IMR-90 (cell line): ENCODE measurements around the gene SMAP1. TPM values are rescaled to one million over a fixed set of nuclear protein-coding genes. Genes with fewer than 3 reads are reported as not detected.

Experiments used
- ATAC-seq: fragments of 200-7000 bp; cut with Tn5 transposase; 2 replicates; pipeline ENCODE4 v1.9.1; 2020; ENCODE audit warnings: low read depth, mild to moderate bottlenecking, moderate library complexity
- BruUV-seq: library from RNA; stranded (reverse); fragments of 400-500 nt; replicated peaks from 2 replicates; lab custom pipeline; 2021; lab: Mats Ljungman, UMichigan
- CTCF ChIA-PET: fragments of 300-600 bp; formaldehyde crosslinking; extraction: SDS; loops from one replicate; lab custom pipeline; 2021; ENCODE audit warnings: antibody characterized with exemption; lab: Yijun Ruan, JAX
- POLR2A ChIA-PET: fragments of 300-600 bp; sonication (Branson Sonifier 250); formaldehyde crosslinking; loops from one replicate; lab custom pipeline; 2022; ENCODE audit warnings: antibody characterized with exemption; ENCODE audit not compliant: unreplicated experiment; lab: Charles Lee
- DNase-seq: peaks from one replicate; pipeline ENCODE4 v3.0.0; 2013
- H2AFZ ChIP-seq: replicated peaks from 2 replicates; pipeline ENCODE3; 2013; ENCODE audit warnings: low read length, mild to moderate bottlenecking; ENCODE audit not compliant: poor library complexity
- H2AK5ac ChIP-seq: 2 replicates; pipeline ENCODE4 v1.6.1; 2013; ENCODE audit warnings: low read depth, low read length, inconsistent platforms
- H2AK9ac ChIP-seq: replicated peaks from 2 replicates; pipeline ENCODE3; 2013; ENCODE audit warnings: mild to moderate bottlenecking, low read depth, low read length, moderate library complexity; ENCODE audit not compliant: poor library complexity
- H2BK120ac ChIP-seq: 2 replicates; pipeline ENCODE4 v1.6.1; 2013; ENCODE audit warnings: low read depth, low read length, inconsistent platforms
- H2BK15ac ChIP-seq: 3 replicates; pipeline ENCODE4 v1.6.1; 2013; ENCODE audit warnings: low read depth, low read length, inconsistent platforms
- H2BK20ac ChIP-seq: 2 replicates; pipeline ENCODE4 v1.6.1; 2013; ENCODE audit warnings: low read depth, mild to moderate bottlenecking, inconsistent platforms, low read length, moderate library complexity
- H2BK5ac ChIP-seq: 2 replicates; pipeline ENCODE4 v1.6.1; 2013; ENCODE audit warnings: mild to moderate bottlenecking, low read depth, low read length, inconsistent platforms; ENCODE audit not compliant: poor library complexity, severe bottlenecking
- H3K14ac ChIP-seq: replicated peaks from 2 replicates; pipeline ENCODE4 v1.6.1; 2013; ENCODE audit warnings: low read depth, low read length, inconsistent platforms
- H3K18ac ChIP-seq: 2 replicates; pipeline ENCODE4 v1.6.1; 2013; ENCODE audit warnings: low read depth, low read length, control low read depth
- H3K23ac ChIP-seq: 2 replicates; pipeline ENCODE4 v1.6.1; 2013; ENCODE audit warnings: low read depth, low read length, inconsistent platforms
- H3K27ac ChIP-seq: 2 replicates; pipeline ENCODE4 v1.5.1; 2013; ENCODE audit warnings: mild to moderate bottlenecking, control low read depth, low read length; ENCODE audit not compliant: insufficient read depth
- H3K27me3 ChIP-seq: 2 replicates; pipeline ENCODE4 v1.6.1; 2013; ENCODE audit warnings: low read length; ENCODE audit not compliant: control insufficient read depth, insufficient read depth
- H3K36me3 ChIP-seq: 2 replicates; pipeline ENCODE4 v1.6.1; 2013; ENCODE audit warnings: low read length, mixed read lengths; ENCODE audit not compliant: control insufficient read depth, insufficient read depth
- H3K4ac ChIP-seq: 2 replicates; pipeline ENCODE4 v1.6.1; 2013; ENCODE audit warnings: low read depth, low read length, inconsistent platforms
- H3K4me1 ChIP-seq: 2 replicates; pipeline ENCODE4 v1.6.1; 2013; ENCODE audit warnings: low read length, mixed read lengths; ENCODE audit not compliant: control insufficient read depth, insufficient read depth
- H3K4me2 ChIP-seq: 2 replicates; pipeline ENCODE4 v1.6.1; 2013; ENCODE audit warnings: low read depth, mild to moderate bottlenecking, control low read depth, low read length, moderate library complexity
- H3K4me3 ChIP-seq: 2 replicates; pipeline ENCODE4 v1.5.1; 2013; ENCODE audit warnings: low read depth, mild to moderate bottlenecking, control low read depth, low read length, moderate library complexity; ENCODE audit not compliant: insufficient read depth
- H3K56ac ChIP-seq: 2 replicates; pipeline ENCODE4 v1.6.1; 2013; ENCODE audit warnings: low read length, inconsistent platforms; ENCODE audit not compliant: insufficient read depth; ENCODE audit errors: extremely low read depth
- H3K79me1 ChIP-seq, 2 experiments: 2 replicates each; pipeline ENCODE4 v1.6.1; 2013; ENCODE audit warnings: low read length in 2 of 2, inconsistent platforms in 1 of 2, low read depth in 1 of 2
- H3K9ac ChIP-seq: 2 replicates; pipeline ENCODE4 v1.6.1; 2013; ENCODE audit warnings: low read depth, low read length, control low read depth
- H3K9me1 ChIP-seq: 2 replicates; pipeline ENCODE4 v1.6.1; 2013; ENCODE audit warnings: low read length, inconsistent platforms; ENCODE audit not compliant: insufficient read depth
- H3K9me3 ChIP-seq: 2 replicates; pipeline ENCODE4 v1.6.1; 2013; ENCODE audit warnings: low read length; ENCODE audit not compliant: control insufficient read depth, insufficient read depth
- H4K20me1 ChIP-seq: 2 replicates; pipeline ENCODE4 v1.6.1; 2013; ENCODE audit warnings: low read length, inconsistent platforms; ENCODE audit not compliant: insufficient read depth
- H4K5ac ChIP-seq: 2 replicates; pipeline ENCODE4 v1.6.1; 2013; ENCODE audit warnings: mild to moderate bottlenecking, low read depth, low read length, control low read depth
- H4K8ac ChIP-seq, 2 experiments: 2 replicates each; pipeline ENCODE4 v1.6.1; 2013; ENCODE audit warnings: low read depth in 2 of 2, low read length in 2 of 2, control low read depth in 1 of 2, inconsistent platforms in 1 of 2
- H4K91ac ChIP-seq: 2 replicates; pipeline ENCODE4 v1.6.1; 2013; ENCODE audit warnings: low read depth, low read length, inconsistent platforms; ENCODE audit not compliant: insufficient read depth
- RAD21 ChIP-seq: IDR thresholded peaks from 2 replicates; pipeline ENCODE4 v1.6.1; 2012; ENCODE audit warnings: low read length, improper control_type of control experiment
- WGBS, 2 experiments: methylation state at CpG; one replicate each; pipeline versions ENCODE4 v1.1.5 to v1.1.7; 2013; ENCODE audit warnings: missing lambda C conversion rate in 2 of 2; ENCODE audit not compliant: insufficient read length in 1 of 2; ENCODE audit errors: extremely low coverage in 2 of 2; 5-methylcytosine and 5-hydroxymethylcytosine counted together
- dilution Hi-C: fragments of 300-500 bp; cut with HindIII; formaldehyde crosslinking; loops from one replicate; pipeline ENCODE4 v1.14.3; 2018; ENCODE audit warnings: low sequenced_read_pairs; ENCODE audit not compliant: unreplicated experiment
- in situ Hi-C: fragments of 300-500 bp; cut with MboI; formaldehyde crosslinking; loops from 3 replicates; pipeline ENCODE4 v1.14.3; 2019; ENCODE audit warnings: low sequenced_read_pairs, inconsistent platforms, mixed read lengths
- intact Hi-C: fragments of 100-400 bp; cut with micrococcal nuclease; formaldehyde crosslinking; loops from 2 replicates; pipeline ENCODE4 v1.10.0; 2022
- polyA plus RNA-seq, 3 experiments: library from polyadenylated mRNA; depleted of rRNA; stranded (reverse); fragments of >200 nt; gene quantifications; 2 replicates each; pipeline ENCODE4 v1.2.3, GENCODE V29; 2012; ENCODE audit warnings: low replicate concordance in 1 of 3
- total RNA-seq: library from RNA; depleted of rRNA; stranded (reverse); fragments of >200 nt; gene quantifications from 2 replicates; pipeline ENCODE4 v1.2.3, GENCODE V29; 2012

SMAP1 gene
- total and polyA plus RNA-seq, 2 of the 4 experiments (the other 2 are of a cell fraction), result 14.8 to 16.7 TPM

DNA sequence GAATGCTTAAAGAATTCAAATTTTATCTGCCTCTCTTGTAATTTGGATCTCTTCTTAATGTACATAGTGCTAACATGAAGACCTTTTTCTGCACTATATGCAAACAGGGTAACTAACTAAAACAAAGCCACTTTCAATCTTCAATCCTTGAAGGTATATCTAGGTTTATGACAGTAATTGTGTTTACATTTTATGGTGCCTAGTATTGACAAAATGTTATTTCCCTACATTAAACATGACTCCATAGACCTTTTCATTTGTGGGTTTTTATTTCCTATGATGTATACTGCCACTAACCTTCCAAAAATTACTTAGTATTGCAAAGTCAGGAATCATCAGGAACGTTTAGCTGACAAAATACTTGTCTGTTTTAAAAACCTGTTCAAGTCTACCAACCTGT is 193.2 kb downstream of the SMAP1 start:
- H3K27ac ChIP-seq, result no peak overlapping the region
- H3K14ac ChIP-seq, result no peak overlapping the region
- H3K36me3 ChIP-seq, result no peaks in the 10 kb centered on the region
- ATAC-seq (no peak), DNase-seq (no peak)
- H4K5ac ChIP-seq, result no peak overlapping the region
- ChIA-PET CTCF (no interaction called here), POLR2A (no interaction called here)
- no peak overlapping the region for H3K9ac ChIP-seq
- no TSS peak for BruUV-seq
- H3K79me1 ChIP-seq, result no peaks in the 10 kb centered on the region
- H2AFZ ChIP-seq, result no peak overlapping the region
- no CpG with 5 or more reads among the region's 1 CpG for WGBS, 2 experiments
- no peaks in the 10 kb centered on the region for H3K4me1 ChIP-seq
- H2BK5ac ChIP-seq, result no peak overlapping the region
- no peaks in the 10 kb centered on the region for H3K9me3 ChIP-seq
- H4K91ac ChIP-seq, result no peak overlapping the region
- no peak overlapping the region for H3K56ac ChIP-seq
- H3K27me3 ChIP-seq, result no peaks in the 10 kb centered on the region
- no peak overlapping the region for H3K4me2 ChIP-seq
- dilution Hi-C loops, result no loop called here
- H2BK15ac ChIP-seq, result no peak overlapping the region
- no peak overlapping the region for H2BK120ac ChIP-seq
- H4K8ac ChIP-seq, result no peak overlapping the region
- in situ Hi-C loops, result no loop called here
- intact Hi-C loops, result no loop called here
- no peak overlapping the region for H2BK20ac ChIP-seq
- H3K18ac ChIP-seq, result no peak overlapping the region
- H4K20me1 ChIP-seq, result no peaks in the 10 kb centered on the region
- no peak overlapping the region for H2AK5ac ChIP-seq
- no peak overlapping the region for H3K23ac ChIP-seq
- H2AK9ac ChIP-seq, result no peak overlapping the region
- TF ChIP-seq RAD21, result no peak
- no peaks in the 10 kb centered on the region for H3K9me1 ChIP-seq
- no peak overlapping the region for H3K4ac ChIP-seq
- no peak overlapping the region for H3K4me3 ChIP-seq
